ENCODE measurements around the gene ITPKB.
"Not testable (repeated sequence)": the region's sequence is repeated elsewhere in the genome, so short reads cannot be mapped to it uniquely, and the experiment has no call there.

The ITPKB gene

GRCh38 chr1:226611980-226612379, 127.1 kb downstream of the ITPKB start:
- DNase-seq = not testable (repeated sequence)

- DNase-seq = no peak
These were observed 127.8 kb downstream of the ITPKB start for GRCh38 chr1:226611301-226611700.

DNA sequence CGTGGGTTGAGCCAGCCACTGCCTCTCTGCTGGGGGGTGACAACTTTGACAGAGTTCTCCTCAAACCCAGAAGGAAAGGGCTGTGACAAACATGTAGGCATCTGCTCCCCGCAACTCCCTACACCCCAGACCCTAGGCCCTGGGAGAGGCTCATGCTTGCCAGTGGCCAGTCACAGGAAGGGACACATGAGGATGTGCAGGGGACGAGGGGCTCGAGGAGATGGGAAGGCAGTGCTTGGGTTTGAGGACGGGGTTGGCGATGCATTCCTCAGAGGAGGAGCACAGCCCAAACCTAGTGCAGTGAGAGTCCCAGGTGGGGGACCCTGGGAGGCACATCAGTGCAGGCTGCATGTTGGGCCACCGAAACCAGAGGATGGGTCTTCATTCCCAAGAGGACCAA, 128.4 kb downstream of the ITPKB start:
- DNase-seq = no peak

DNA sequence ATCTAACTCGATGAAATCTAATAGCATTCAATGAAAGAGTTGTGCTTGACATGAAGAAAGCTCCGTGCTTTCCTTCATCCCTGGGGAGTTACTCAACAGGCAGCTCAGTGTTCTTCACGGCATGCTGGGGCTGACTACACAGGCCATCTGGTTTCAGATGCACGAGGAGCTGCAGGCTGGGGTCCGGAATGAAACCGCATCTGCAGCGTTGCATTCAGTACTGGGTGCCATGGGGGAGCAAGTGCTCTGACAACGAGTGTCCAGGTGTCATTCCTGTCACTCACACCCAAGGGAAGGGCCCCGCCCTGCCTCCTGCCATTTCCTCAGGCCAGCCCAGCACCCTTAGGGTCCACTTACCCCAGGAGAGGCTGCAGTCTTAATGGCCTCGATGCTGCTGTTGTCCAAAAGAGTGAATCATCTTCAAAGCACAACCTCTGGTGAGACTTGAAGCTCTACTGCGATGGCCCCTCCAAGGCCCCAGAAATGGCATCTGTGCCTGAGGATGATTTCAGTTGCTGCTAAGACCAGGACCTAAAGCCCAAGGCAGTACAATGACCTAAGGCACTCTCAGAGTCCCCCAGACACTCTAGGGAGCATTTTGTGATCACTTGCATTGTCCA, 129.1 kb downstream of the ITPKB start:
- no peak for DNase-seq

- DNase-seq = peak; percentile 55
These were observed 130.2 kb downstream of the ITPKB start for GRCh38 chr1:226608699-226609505.

DNA sequence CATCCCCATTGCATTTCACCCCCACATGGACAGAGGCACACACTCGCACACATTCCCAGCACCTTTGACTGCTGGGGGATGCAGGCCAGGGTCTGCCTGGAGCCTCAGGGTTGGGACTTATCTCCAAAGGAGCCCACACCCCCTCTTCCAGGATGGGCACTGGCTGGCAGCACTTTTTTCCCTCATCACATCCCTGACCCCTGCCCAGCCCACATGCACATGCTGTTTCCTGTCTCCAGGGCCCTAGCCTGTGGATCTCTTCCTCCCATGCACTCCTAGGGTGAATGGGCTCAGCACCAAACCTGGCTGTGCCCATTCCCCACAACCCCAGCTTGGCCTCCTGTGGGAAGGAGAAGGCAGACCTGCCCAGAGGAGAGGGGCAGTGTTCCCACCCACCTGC, 131.3 kb downstream of the ITPKB start:
- DNase-seq = no peak

DNA sequence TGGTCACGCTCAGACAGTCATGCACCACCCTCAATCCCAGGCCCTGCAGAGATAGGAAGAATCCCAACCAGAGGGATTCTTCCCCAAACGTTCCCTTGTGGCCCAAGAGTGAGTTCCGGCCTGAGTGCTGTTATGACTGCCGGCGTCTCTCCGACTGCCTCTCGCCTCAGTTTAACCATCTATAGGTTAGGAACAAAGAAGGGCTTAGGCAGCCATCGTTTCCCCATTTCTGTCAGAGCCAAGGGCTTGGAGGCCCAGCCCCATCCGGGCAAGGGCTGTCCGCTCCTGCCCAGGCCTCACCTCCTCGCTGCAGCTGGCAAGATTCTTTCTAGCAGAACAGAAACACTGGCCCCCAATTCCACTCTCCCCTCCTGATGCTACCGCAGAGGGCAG, 131.8 kb downstream of the ITPKB start:
- no peak for DNase-seq

DNA sequence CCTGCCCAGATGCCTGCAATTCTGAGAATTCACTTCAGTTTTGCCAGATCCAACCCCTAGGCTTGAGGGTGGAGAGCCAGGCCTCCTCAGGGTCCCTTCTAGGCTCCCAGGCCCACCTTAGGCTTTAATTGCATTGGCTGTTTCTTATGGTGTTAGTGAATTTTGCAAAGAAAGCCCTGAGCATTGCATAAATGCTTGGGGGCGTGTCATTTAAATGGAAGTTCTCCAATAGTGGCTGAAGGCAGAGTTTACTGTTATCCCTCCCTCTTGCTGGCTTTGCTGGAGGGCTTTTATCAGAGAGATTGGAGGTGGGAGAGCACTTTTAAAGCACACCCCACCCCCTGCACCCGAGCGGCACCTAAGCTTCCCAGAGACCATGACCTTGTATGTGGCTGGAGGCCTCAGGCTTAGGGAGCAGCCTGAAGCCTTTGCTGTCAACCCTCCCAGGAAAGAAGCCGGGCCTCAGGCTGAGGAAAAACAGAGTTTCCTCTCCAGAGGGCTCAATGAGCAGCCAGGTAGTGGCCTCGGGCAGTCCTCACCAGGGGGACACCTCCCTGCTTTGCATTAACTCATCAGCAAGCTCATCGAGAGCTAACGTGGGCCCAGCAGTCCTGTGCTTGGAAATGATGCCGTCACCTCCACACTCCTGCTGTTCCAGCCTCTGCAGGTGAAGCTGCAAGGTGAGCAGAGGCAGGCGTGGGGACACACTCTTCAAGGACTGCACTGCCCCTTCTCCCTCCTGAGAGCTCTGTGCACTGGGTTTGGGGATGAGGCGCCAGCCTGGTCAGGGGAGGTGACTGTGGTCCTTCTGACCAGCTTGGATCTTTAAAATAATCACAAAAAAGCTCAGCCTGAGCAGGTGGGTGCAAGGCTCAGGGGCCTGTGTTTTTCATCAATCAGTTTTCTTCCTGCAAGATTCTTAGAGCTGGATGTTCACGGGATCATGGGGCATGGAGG, 132.5 kb downstream of the ITPKB start:
- no peak for DNase-seq

GRCh38 chr1:226605318-226605950, 133.6 kb downstream of the ITPKB start:
- no peak for DNase-seq

GRCh38 chr1:226604560-226605317, 134.3 kb downstream of the ITPKB start:
- DNase-seq = no peak

- no peak for DNase-seq
These were observed 135.1 kb downstream of the ITPKB start for GRCh38 chr1:226603858-226604559.

DNA sequence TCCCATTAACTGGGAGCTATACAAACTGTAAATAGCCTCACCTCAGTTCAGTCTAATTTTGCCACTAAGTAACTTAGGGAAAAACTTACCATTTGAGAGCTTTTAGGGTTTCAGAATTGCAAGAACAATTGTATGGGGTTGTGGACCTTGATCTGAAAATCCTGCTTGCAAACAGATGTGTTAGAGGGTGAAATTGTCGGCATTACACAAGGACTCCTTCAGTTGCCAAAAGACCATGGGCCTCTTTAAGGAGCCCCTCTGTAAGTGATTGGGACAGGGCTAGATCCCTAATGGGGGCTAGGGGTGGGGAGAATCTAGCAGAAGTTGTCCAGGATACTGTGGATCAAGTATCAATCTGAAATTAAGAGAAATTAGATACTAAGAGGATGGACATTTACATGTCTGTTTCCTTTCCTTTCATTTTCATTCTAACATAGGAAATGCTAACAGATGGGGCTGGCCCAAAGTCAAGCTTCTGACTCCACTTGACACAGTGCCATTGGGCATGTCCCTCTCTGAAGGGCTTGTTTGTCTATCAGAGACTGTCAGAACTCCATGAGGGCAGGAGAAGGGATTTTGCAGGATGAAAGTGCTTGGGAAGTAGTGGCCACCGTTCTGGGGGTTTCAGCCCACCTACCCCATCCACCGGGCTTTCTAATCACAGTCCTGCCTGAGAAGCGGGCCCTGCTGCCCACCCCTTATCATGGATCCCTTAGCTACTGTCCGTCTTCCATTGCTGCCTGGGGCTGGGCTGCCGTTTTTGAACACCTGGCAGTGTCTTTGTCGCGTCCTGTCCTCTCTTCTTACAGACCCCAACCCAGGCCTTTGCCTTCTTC, 135.8 kb downstream of the ITPKB start:
- DNase-seq = no peak

GRCh38 chr1:226602186-226603021, 136.7 kb downstream of the ITPKB start:
- no peak for DNase-seq

- no peak for DNase-seq
These were observed 137.6 kb downstream of the ITPKB start for GRCh38 chr1:226601456-226601855.

- no peak for DNase-seq
These were observed 138.8 kb downstream of the ITPKB start for GRCh38 chr1:226600254-226600653.

- DNase-seq = no peak
These were observed 139.3 kb downstream of the ITPKB start for GRCh38 chr1:226599636-226600238.

DNA sequence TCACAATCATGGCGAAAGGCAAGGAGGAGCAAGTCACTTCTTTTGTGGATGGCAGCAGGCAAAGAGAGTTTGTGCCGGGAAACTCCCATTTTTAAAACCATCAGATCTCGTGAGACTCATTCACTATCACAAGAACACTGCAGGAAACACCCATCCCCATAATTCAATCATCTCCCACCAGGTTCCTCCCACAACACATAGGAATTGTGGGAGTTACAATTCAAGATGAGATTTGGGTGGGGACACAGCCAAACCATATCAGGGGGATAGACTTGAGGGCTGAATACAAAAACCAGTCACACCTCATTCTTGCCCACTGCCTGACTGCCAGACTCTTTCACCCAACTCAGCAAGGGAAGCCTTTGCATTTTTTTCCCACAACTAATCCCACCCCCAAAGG, 140.1 kb downstream of the ITPKB start:
- not testable (repeated sequence) for DNase-seq

- DNase-seq = no peak
These were observed 140.6 kb downstream of the ITPKB start for GRCh38 chr1:226598455-226598849.

All from NCI-H345 (cell line).